HAP-1 (cell line): ENCODE data around the gene CLDN9.

Experiments
- DNase-seq, 2 experiments: peaks; one replicate each; pipeline ENCODE4 v3.0.0-alpha.2; 2016 to 2020; ENCODE audit warnings: low spot score in 2 of 2
- H3K27me3 ChIP-seq: fragments of 250-450 bp; sonication (Bioruptor Pico); 2 replicates; pipeline ENCODE4 v1.5.1; 2020; ENCODE audit warnings: low read depth, mild to moderate bottlenecking, moderate library complexity
- H3K36me3 ChIP-seq: fragments of 250-450 bp; sonication (Bioruptor Pico); replicated peaks from 2 replicates; pipeline ENCODE4 v1.5.1; 2020; ENCODE audit warnings: mild to moderate bottlenecking
- H3K4me1 ChIP-seq: fragments of 250-450 bp; sonication (Bioruptor Pico); 2 replicates; pipeline ENCODE4 v1.5.1; 2020; ENCODE audit warnings: mild to moderate bottlenecking
- H3K4me3 ChIP-seq: fragments of 250-450 bp; sonication (Bioruptor Pico); 2 replicates; pipeline ENCODE4 v1.5.1; 2020; ENCODE audit warnings: mild to moderate bottlenecking, moderate library complexity
- H3K9me3 ChIP-seq: fragments of 250-450 bp; sonication (Bioruptor Pico); 2 replicates; pipeline ENCODE4 v1.5.1; 2020; ENCODE audit warnings: mild to moderate bottlenecking, moderate library complexity
- in situ Hi-C: fragments of 300-500 bp; cut with MboI; formaldehyde crosslinking; loops from 3 replicates; pipeline ENCODE4 v1.14.3; 2020; ENCODE audit warnings: low sequenced_read_pairs, inconsistent platforms, mixed read lengths

Gene CLDN9

GRCh38 chr16:3059041-3059722, 46.5 kb downstream of the CLDN9 start:
- peak; percentile 78 to 93 for DNase-seq
- in situ Hi-C loops, result no loop called here
- peaks cover 10% of the 10 kb centered on the region for H3K4me1 ChIP-seq

DNA sequence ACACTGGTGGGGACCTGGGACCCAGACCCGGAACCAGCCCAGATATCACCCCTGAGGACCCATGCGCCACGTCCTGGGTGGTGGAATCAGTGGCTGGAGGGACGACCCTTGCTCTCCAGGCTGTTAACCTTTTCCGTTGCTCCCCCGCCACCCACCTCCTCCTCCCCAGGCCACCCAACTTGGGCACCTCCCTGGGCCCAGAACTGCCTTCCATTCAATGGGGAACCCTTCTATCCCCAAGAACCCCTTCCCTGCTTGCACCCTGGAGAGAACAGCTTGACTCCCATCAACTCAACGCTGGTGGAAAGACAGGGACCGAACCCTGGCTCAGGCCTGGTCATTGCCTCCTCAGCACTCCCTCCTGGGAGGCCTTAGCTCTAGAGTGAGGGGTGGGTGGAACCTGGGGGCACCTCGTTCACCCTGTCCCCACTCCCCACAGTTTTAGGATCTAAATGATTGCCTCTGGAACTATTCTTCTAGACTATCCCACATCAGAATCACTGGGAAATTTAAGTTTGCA, 47.1 kb downstream of the CLDN9 start:
- in situ Hi-C loops, result no loop called here
- H3K36me3 ChIP-seq, result no peaks in the 10 kb centered on the region; the same call in 1 of the 2 replicates
- no peak for DNase-seq
- no peaks in the 10 kb centered on the region for H3K9me3 ChIP-seq
- peaks cover 10% of the 10 kb centered on the region for H3K4me1 ChIP-seq
- no peaks in the 10 kb centered on the region for H3K27me3 ChIP-seq
- peak overlapping the region; percentile 92 for H3K4me3 ChIP-seq

More at GRCh38 chr16:3059041-3059722, 46.5 kb downstream of the CLDN9 start:
- H3K27me3 ChIP-seq, result no peaks in the 10 kb centered on the region
- H3K36me3 ChIP-seq, result no peaks in the 10 kb centered on the region; the same call in 1 of the 2 replicates
- H3K4me3 ChIP-seq, result peak overlapping the region; percentile 92
- no peaks in the 10 kb centered on the region for H3K9me3 ChIP-seq

- Histone ChIP-seq H3K4me3 (no peak overlapping the region), H3K36me3 (no peaks in the 10 kb centered on the region), H3K27me3 (no peaks in the 10 kb centered on the region), H3K9me3 (no peaks in the 10 kb centered on the region), H3K4me1 (peaks cover 10% of the 10 kb centered on the region)
- in situ Hi-C loops, result no loop called here
- no peak for DNase-seq
Measured at GRCh38 chr16:3060339-3061127, 47.8 kb downstream of the CLDN9 start.

DNA sequence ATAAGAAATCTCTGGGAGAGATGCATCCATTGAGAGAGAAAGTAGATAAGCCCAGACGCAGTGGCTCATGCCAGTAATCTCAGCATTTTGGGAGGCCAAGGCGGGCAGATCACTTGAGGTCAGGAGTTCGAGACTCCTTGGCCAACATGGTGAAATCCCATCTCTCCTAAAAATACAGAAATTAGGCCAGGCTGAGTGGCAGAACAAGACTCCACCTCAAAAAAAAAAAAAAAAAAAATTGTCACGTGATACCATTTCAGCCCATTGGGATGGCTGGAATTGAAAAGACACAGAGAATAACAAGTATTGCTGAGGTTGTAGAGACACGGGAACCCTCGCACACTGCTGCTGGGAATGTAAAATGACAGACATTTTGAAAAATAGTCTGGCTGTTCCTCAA, 49.8 kb downstream of the CLDN9 start:
- H3K27me3 ChIP-seq, result no peaks in the 10 kb centered on the region
- in situ Hi-C loops, result no loop called here
- peaks cover 10% of the 10 kb centered on the region for H3K4me1 ChIP-seq
- H3K4me3 ChIP-seq, result no peak overlapping the region
- no peaks in the 10 kb centered on the region for H3K9me3 ChIP-seq
- H3K36me3 ChIP-seq, result no peaks in the 10 kb centered on the region
- no peak for DNase-seq

DNA sequence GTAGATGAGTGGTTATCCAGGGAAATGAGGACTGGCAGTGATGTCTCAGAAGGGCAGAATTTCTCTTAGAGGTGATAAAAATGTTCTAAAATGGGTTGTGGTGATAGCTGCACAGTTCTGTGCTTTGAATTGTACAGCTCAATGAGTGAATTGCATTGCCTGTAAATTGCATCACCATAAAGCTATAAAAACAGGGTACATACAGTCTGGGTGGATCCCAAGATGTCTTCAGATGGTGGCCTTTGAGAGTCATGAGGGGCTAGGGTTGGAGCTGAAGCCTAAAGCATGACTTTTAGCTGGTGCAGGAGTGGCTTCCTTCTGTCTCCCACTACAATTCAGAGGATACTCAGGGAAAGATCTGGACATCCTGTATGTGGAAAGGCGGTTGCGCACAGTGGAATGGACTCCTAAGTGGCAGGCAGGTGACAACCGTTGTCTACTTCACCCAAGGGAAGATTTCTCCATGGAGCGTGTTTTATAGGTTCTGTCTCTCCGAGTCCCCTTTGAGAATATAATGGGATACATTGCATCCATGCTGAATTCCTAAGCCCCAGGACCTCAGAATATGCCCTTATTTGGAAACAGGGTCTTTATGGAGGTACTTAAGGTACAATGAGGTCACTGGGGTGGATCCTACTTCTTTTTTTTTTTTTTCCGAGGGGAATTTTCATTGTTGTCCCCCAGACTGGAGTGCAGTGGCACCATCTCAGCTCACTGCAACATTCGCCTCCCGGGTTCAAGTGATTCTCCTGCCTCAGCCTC, 51.1 kb downstream of the CLDN9 start:
- Histone ChIP-seq H3K4me3 (no peak overlapping the region), H3K9me3 (no peaks in the 10 kb centered on the region), H3K4me1 (peaks cover 10% of the 10 kb centered on the region), H3K27me3 (no peaks in the 10 kb centered on the region), H3K36me3 (no peaks in the 10 kb centered on the region)
- no peak for DNase-seq
- in situ Hi-C loops, result no loop called here
